ENCODE results near the gene MICAL3.

Gene MICAL3

DNA sequence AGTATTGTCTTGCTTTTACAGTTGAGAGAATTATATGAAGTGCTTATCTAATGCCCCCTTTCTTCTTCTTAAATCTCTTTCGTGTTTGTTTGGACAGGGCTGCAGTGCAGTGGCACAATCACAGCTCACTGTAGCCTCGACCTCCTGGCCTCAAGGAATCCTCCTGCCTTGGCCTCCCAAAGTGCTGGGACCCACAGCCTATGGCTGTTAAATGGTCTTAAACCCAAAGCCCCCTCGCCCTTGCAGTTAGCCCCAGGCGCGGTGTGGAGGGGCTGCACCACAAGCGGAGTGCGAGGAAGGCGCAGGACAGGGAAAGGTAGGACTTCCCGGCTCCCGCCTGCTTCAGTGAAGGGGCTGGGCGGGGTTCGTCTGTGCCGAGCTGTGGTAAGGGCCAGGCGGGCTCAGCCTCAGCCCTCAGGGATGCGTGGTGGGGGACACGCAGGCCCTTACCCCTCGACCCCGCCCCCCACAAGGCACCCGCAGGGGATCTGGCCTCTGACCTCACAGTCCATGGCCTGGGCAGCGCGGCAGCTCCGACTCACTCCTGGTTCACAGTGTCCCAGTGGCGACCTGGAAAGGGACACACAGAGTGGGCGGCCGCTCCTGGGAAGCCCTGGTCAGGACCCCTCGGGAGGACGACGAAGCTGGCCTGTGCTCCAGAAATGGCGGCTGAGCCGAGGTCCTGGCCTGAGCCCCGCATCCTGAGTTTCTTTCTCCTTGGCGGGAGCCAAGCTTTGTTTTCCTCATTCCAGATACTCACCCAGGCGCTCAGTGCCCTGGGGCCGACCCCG lies 274.6 kb downstream of the MICAL3 start:
- no peak for DNase-seq (ENCODE audit: low read depth)

- no peak for DNase-seq (ENCODE audit: low read depth)
Observed at GRCh38 chr22:17748555-17749353, 275.6 kb downstream of the MICAL3 start.

GRCh38 chr22:17746916-17747315 lies 277.4 kb downstream of the MICAL3 start:
- no peak for DNase-seq (ENCODE audit: low read depth)

DNA sequence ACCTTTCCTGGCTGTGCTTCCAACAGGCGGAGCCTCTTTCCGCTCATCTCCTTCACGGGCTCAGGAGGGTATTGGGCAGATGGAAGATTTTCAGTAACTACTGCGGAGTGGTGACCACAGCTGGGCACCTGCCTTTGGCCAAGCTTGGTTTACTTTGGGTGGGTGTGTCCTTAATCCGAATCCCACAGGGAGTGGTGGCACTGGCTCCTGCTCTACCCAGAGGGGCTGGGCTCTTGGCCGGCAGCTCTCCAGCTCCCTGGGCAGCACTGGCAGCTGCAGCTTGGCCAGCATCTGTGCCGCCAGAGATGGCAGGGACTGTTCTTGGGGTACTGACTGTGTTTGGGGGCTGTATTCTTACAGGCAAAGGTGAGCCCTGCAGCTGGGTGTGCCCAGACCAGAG lies 279.9 kb downstream of the MICAL3 start:
- no peak for DNase-seq (ENCODE audit: low read depth)

GRCh38 chr22:17743661-17744411 lies 280.5 kb downstream of the MICAL3 start:
- no peak for DNase-seq (ENCODE audit: low read depth)

DNA sequence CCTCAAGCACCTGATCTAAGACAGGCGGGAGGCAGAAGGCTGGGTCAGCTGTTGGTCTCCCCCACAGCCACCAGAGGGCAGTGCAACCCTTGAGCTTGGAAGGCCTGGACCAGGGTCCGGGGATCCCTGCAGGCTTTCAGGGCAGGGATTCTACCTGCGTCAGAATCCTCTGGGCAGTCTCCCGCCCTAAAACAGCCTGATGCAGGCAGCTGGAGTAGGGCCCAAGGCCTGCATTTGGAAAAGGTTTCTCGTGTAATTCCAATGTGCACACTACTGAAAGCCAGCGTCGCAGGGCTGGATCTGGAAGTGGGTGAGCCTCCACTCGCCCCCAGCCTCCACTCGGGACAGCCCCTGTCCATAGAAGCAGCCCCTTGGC lies 281.8 kb downstream of the MICAL3 start:
- peak; percentile 62 for DNase-seq (ENCODE audit: low read depth)

GRCh38 chr22:17741866-17742526 lies 282.4 kb downstream of the MICAL3 start:
- DNase-seq (ENCODE audit: low read depth): no peak

DNA sequence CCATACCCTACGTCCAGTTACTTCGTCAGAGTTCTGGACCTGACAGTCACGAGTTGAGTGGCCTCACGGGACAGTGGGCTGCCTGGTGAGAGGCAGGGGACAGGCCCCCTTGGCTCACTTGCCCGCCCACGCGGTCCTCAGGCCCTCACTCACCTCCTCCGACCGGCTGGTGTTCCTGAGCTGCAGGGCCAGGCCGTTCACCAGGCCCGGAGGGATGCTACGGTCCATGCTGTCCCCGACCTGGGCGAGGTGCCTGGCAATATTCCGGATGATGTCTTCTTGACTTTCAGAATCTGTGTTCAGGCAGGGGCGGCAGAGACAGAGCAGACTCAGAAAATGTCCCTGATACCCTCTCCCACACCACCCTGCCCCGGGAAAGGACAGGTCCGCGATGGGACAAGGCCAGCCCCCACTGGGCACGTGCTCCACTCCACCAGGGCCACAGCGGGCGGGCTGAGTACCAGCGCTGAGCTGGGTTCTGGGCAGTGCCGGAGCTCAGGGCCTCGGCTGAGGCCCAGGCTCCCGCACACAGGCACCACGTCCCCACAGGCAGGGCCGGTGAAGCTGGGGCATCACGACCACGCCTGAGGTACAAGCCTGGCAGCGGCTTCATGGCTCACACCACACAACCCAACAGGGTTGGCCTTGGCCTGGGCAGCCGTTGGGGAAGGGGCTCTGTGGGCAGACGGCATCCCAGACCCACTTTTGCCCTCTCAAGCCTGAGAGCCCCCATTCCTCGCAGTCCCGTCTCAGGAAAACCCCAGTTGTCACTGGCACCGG lies 285.0 kb downstream of the MICAL3 start:
- DNase-seq (ENCODE audit: low read depth): no peak

GRCh38 chr22:17738386-17739128 lies 285.8 kb downstream of the MICAL3 start:
- DNase-seq (ENCODE audit: low read depth): no peak

Measured in stimulated activated CD8-positive, alpha-beta memory T cell treated with anti-CD3 and anti-CD28 coated beads, Interleukin-4, amount 100 ng/mL, for 24 hours (primary cell).